DLD1 (cell line): ENCODE measurements around the gene GPR171.

ENCODE experiments used
- in situ Hi-C: cut with HindIII; loops from 2 replicates; pipeline ENCODE4 v1.10.0; 2017; ENCODE audit warnings: low sequenced_read_pairs

GPR171 gene

DNA sequence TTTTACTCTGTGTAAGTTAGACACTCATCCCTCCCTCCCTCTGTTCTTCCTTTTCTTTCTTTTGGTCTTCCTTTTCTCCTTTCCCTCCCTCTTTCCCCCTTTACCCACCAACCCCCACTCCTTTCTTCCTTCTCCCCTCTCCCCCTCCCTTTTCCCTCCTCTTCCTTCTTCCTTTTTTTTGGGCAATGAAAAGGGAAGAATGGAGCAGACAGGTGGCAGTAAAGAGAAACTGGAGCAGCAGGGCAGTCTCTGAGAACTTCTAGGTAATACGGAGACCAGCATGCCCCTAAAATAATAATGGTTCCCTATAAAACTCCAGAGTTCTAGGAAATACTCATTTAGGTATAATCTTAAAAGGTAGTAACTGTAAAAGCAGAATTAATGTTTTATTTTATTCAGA is 11.4 kb upstream of the GPR171 start:
- in situ Hi-C loops = no loop called here

DNA sequence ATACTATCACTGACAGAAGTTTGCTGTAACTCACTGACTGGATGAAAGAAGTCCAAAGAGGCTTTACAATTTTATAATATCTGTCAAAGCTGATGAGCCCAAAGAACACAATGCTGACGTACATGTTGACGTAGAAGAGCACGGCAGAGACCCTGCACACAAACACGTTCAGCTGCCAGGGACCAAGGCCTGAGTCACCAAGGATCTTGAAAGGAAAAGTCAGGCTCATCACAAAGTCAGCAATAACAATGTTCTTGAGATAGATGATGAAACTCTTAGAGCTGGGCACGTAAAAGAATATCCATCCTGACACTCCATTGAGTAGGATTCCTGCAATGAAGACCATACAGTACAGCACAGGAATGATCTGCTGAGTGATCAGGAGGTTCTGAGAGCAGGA is 10.9 kb upstream of the GPR171 start:
- in situ Hi-C loops = no loop called here

DNA sequence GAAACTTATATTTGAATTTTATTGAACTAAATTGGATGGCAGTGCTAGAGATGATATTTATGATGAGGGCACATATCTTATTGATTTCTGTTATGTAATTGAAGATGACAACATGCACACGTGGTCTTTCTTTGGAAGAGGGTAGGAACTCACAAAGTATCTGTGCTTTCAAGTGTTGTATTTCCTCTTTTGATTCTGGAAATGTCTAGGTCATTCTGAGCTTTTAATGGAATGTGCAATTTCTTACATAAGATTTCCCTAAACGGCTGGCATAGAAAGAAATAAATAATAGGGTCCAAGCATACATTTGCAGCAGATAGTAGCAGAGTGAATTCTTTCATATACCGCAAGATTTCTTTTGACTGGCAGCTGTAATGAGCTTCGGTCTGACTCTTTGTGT is 10.1 kb upstream of the GPR171 start:
- in situ Hi-C loops = no loop called here

DNA sequence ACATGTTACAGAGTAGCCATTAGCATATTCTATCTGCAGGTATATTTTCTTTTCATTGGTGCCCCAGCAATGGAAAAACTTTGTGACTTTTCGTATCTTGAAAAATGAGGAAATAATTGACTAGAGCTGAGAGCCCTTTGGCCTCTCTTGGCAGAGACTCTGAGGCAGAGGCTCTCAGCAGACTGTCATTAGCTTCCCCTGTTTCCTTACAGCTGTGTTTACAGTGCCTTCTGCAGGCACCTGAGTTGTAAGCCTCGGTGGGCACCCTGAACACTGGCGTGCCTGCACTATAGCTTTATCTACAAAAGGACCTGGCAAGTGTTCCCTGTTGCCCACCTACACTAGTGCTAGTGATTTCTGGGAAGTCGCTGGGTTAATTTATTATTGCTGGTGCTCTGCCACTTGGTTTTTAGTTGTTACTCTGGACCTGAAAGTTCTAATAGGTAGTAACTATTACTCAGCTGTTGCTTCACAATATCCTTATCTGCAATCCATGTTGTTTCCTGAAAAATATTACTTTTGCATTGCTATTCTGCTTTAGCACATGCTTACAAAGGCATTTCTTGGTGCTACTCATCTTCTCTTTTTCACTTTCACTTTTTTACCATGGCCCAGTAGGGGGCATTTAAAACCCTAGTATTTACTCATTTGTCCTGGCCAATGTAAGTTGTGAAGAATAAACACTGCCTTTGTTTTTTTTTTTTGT is 7.8 kb upstream of the GPR171 start:
- in situ Hi-C loops = no loop called here

DNA sequence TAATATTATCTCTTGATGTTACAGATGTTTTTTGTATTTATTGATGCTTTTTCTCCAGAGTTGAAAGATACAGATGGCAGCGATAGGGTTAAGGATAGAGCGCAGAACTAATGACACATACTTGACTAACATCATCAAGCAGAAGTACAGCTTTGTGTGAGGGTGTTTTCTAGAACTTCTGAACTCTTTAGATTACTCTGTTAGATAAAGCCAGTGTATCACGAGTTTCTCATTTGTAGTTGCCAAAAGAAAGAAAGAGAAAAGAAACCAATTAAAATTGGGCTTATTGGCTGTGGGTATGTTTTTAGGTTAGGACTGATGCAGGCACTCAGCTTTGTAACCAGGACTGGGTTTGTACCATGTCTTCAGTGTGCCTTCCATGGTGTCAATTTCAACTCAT is 6.6 kb upstream of the GPR171 start:
- in situ Hi-C loops = no loop called here

DNA sequence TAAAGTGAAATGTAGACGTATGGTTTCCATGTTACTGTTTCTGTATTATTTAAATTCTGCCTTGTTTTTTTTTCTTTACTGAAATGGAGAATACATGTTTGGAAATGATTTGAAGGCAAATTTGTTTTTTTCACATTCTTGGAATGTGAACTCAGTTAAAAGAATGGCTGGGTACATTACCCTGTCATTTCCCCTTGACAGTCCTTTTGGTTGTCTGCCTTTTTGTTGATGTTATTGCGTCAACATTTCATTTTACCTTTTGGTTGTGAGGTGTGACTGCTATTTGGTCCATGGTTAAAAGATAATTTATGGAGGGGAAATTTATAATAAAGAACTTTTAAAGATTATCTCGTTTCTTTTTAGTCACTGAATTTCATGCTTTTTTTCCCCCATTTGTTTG is 3.2 kb upstream of the GPR171 start:
- in situ Hi-C loops = no loop called here

DNA sequence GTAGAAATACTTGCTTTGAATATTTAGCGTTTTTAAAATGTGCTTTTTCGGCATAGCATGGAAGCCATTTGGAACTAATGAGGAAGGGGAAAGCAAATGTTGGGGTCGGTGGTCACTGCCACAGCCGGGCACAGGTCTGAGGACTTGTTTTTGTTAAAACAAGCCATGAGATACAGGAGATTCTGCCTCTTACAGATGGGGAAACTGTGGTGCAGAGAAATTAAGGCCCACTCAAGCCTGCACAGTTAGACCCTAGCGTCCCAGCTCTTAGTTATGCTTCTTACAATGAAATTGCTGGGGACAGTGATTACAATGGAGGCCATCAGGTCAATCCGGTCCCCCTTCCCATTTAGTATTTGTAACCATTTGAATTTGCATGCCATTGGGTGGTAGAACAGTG is 2.5 kb upstream of the GPR171 start:
- in situ Hi-C loops = no loop called here

DNA sequence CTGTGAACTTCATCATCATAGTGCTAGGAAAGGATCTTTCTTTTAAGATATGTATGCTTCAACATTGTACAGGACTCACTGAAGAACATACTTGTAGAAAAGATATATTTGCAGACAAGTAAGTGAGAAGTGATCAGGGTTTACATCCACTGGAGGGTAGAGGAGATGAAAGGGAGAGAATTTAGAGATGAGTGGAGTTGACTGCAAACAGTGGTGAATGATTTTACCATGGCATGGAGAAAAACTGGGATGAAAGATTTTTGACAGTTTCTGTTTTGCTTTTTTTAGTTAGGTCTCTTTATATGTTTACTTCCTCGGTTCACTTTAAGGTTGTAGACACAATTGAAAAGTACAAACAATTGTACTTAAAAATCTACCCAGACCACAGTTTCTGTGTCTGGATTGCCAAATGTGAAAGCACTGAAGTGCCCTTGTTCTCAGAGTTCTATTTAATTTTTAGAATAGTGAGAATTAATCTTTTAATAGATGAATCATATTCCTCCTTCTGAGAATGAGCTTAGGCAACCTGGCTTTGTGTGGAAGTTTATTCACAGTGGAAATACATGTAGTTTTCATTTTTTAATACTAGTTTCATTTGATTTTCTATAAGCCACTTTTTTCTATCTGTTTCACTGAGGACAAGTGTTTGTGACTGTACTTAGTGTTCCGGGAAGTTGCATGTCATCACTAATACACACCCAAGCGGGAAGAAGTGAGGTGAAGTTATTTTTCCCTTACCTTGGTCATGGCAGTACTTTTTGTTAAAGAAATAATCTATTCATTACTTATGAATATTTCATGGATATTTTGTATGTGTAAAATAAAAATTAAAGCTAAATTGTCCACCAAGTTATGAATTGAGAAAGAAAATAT is 1.8 kb upstream of the GPR171 start:
- in situ Hi-C loops = no loop called here

DNA sequence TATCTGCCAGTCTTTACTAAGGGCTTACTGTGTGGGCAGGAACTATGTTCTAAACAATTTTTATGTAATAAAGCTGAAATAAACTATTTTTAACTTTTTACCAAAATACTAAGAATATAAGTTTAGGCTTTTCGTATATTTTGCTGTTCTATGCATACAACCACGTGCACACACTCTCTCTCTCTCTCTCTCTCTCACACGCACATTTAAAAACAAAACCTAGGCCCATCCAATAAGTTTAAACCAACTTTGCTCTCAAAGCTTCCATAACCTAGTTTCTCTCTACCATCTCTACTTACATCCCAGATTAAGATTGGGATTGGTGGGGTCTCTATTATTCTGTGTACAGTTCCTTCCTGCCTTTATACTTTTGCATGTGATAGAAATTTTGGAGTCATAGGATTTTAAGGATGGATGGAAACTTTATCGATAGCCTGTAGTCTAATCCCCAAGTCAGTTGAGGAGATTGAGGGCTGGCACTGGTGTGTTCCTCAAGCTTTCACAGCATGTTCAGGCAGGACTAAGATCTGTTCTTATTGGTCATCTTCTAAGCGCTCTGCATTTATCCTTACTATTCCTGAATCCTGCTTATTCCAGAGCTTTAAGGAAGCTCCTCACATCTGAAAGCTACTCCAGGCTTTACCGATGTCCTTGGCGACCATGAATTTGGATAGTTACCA is 1.8 kb downstream of the GPR171 start:
- in situ Hi-C loops = no loop called here

DNA sequence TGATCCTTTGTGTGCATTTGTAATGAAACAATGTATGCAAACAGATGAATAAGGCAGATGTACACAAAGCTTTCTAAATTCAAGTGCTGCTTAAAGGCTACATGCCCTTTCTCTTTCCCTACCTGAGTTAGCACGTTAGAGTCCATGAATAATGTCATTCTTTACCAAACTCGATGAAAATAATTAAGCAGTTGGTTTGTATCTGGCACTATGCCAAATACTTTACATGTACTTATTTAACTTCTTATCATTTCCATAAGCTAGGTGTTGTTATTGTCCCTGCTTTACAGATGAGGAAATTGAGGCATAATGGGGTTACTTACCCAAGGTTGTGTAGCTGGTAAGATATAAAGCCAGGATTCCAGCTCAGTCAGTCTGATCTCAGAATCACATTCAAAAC is 2.4 kb downstream of the GPR171 start:
- in situ Hi-C loops = no loop called here

DNA sequence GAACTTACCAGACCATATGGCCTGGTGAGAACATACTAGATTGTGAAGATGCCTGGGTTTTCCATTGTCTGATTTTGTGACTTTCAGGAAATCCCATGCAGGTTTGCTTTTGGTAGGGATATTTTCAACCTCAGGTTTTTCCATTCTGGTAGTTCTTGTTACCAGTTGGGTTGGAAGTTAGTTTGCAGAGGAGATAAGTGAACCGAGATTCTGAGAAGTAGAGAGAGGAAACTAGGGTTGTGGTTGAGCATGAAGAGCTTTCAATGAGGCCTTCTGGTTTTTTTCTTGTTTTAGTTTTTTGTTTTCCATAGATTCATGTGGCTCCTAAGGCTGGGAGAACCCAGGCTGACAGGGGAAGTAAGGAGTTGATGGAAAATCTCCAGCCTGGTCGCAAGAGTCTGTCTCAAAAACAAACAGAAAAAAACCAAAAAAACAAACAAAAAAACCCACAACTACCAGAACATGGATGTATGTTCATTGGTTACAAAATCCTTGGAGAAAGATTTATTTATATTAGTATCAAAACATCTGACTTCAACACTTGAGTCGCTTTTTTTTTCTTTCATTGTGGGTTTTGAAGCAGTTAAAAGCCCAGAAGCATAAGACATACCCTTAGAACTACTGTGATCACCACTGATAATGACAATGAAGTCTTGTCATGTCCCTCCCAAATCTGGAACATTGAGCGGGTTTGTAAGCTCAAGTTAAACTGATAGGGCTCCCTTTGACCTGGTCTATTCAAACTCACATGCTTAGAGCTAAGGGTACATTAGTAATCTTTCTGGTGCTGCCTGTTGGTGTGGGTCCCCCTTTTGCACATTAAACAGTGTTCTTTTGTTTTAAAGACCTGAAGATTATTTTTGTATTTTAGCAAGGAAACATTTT is 3.2 kb downstream of the GPR171 start:
- in situ Hi-C loops = no loop called here

DNA sequence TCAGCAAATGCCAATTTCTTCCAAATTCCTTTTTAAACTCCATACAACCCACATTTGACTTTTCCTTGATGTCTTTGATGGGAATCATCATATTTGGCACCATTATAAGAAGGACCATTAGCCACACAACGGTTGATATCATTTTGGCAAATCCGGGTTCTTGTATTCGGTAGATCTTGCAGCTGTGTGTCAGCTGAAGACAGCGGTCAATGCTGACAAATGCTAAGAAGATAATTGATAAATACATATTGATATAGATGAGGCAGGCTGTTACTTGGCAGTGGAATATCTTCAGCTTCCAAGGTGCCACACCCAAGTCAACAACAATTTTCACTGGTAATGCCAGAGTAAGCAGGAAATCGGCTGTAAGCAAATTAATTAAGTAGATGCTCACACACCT is 4.2 kb downstream of the GPR171 start:
- in situ Hi-C loops = no loop called here

DNA sequence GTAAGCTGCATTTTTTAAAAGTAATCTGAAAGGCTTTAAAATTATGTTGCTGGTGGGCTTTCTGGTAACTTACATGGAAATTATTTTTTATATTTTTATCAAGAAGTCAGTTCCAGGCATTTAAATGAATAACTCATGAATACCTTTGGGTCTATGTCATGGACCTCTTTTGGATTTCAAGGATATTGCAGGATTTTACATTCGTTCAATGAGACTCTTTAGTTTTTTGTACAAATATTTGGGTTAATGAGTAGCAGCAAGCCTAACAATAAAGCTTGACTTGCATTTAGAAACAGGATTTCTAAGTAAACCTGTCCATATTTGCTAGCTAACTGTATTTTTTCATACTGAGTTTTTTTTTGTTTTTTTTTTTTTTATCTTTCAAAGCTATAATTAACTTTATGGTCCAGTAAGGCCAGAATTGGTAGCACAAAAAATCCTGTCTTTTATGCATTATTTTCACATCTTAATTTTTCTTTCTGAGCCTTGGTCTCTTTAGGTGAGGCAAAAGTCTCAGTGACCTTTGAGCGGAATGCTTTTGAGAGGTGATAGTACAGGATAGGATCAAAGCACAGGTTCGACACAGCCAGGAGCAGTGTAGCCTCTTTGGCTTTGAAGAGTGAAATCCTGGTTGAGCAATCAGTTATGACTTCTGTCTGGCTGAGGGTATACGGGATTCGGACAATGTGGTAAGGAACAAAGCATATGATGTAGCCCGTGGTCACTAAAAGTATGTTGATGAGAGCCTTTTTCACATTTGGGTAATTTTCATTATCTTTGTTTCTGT is 4.8 kb downstream of the GPR171 start:
- in situ Hi-C loops = no loop called here

DNA sequence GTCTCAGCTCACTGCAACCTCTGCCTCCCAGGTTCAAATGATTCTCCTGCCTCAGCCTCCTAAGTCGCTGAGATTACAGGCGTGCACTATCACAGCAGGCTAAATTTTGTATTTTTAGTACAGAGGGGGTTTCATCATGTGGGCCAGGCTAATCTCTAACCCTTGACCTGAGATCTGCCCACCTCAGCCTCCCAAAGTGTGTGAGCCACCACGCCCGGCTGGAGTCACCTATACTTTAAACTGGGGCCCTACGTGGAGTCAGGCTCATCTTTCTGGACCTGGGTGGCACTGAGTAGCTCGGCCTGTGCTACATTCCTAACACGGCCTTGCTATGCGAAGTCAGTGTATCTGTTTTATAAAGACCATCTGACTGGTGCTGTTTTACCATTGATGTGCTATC is 5.8 kb downstream of the GPR171 start:
- in situ Hi-C loops = no loop called here

DNA sequence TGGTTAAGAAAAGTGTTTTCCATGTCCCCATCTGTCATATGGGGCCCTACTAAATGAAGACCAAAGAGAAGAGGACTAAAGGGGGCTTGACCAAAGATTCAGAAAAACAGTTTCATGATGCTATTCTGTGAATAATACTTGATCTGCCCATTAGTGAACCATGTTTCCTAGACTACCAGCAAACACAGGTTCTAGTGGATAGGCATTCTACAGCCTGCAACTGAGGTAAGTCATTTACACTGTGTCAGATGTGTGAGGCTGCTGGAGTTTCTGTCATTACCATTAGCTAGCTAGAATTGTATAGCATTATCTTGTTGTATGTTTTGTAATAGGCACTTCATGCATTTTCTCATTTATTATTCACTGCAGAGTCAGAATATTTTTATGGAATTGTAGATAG is 6.6 kb downstream of the GPR171 start:
- in situ Hi-C loops = no loop called here

DNA sequence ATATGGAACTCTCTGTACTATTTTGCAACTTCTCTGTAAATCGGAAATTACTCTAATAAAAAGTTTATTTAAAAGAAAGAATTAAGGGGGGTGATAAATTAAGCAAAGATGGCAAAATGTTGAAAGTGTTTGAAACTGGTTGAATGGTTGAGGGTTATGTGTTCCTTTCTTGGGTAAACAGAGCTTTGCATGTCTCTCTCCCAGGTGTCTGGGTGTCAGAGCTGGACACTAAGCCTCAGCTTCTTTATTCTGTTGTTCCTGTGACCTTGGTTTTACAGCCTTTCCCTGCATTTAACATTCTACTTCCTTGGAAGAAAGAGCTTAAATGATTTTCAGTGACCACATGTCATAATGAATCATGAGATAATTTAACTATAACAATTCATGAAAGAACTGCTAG is 7.2 kb downstream of the GPR171 start:
- in situ Hi-C loops = no loop called here

DNA sequence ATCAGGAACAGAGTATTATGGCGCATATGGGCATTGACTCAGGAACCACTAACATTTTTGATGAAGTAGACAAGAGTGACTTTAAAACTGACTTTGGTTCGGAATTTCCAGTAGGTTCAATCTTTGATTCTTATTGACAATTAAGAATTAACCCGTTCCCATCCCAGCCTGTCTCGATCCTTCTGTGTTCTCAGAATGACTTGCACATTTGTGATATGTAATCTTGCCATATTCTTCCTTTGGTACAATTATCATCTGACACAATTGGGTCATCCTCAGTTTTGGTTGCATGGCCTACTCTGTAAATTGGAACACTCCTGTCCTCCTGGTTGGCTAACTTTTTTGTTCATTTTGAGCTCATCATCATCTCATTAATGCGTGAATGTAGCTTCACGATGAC is 10.5 kb downstream of the GPR171 start:
- in situ Hi-C loops = no loop called here

DNA sequence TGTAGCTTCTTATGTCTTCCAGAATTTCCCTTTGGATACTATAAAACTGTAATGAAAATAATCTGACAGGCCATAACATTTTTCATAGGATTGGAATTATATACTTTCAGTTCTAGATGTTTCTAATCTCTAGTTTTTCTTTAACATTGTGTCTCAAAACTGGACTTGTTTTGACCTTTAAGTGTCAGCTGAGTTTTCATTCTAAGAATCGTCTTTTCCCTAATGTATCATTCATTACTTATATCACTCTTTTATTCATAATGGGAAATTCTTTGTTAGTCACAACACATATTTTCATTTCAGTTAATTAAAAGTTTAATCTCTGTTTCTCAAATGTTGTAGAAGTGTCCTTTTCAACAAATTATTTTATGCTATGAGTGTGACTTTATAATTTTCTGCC is 11.9 kb downstream of the GPR171 start:
- in situ Hi-C loops = no loop called here

DNA sequence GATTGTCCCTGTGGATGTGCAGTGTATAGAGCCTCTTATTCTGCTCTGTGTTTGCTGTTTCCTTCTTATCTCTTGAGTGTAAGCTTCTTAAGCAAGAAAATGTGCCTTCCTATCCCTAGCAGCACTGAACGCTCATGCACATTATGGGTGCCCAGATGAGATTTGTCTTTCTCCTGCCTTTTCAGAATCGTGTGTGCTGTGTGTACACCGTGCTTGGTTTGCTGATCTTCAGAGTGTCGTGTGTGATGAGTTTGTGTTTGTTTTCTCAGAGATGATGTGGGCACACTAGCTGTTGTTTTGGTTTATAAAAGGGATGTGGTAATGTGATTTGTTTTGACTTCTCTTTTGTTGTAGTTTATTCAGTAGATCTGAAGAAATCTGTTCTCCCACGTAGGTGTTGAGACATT is 19.7 kb downstream of the GPR171 start:
- in situ Hi-C loops = no loop called here
